GM11168 (cell line): Measurements from ENCODE around the gene MCEMP1.
"Not testable (repeated sequence)": the region's sequence is repeated elsewhere in the genome, so short reads cannot be mapped to it uniquely, and the experiment has no call there.

ENCODE experiments used
- in situ Hi-C: fragments of 300-500 bp; cut with MboI; formaldehyde crosslinking; loops from one replicate; pipeline ENCODE4 v1.12.0; 2022; ENCODE audit warnings: low sequenced_read_pairs; ENCODE audit not compliant: unreplicated experiment

Gene MCEMP1

DNA sequence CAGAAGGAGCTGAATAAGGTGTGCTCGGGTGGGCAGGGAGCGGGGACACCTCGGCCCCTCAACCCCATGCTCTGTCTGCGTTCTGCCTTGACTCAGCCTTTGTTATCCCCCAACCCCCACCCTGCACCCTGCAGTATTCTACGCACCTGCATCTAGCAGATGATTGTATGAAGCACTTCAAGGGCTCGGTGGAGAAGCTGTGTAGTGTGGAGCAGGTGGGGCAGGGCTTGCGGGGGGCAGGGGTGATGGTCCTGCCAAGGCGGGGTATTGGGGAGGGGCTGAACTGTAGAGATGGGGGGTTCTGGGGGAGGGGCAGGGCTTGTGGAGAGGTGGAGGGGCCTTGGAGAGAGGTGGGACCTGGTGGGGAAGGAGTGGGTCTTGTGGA lies 33.9 kb upstream of the MCEMP1 start:
- in situ Hi-C loops: no loop called here

DNA sequence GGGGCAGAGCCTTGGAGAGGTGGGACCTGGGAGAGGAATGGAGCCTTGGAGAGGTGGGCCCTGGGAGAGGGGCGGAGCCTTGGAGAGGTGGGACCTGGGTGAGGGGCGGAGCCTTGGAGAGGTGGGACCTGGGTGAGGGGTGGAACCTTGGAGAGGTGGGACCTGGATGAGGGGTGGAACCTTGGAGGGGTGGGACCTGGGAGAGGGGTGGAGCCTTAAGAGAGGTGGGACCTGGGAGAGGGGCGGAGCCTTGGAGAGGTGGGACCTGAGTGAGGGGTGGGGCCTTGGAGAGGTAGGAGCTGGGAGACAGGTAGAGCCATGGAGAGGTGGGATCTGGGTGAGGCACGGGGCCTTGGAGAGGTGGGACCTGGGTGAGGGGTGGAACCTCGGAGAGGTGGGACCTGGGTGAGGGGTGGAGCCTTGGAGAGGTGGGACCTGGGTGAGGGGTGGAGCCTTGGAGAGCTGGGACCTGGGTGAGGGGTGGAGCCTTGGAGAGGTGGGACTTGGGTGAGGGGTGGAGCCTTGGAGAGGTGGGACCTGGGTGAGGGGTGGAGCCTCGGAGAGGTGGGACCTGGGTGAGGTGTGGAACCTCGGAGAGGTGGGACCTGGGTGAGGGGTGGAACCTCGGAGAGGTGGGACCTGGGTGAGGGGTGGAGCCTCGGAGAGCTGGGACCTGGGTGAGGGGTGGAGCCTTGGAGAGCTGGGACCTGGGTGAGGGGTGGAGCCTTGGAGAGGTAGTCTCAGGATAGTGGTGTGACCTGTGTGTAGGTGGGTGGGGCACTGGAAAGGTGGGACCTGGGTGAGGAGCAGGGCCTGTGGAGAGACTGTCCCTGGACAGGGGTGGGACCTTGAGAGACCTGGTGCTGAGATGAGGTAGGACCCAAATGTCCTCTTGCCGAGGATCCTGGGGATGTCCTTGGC lies 33.0 kb upstream of the MCEMP1 start:
- in situ Hi-C loops: not testable (repeated sequence)

DNA sequence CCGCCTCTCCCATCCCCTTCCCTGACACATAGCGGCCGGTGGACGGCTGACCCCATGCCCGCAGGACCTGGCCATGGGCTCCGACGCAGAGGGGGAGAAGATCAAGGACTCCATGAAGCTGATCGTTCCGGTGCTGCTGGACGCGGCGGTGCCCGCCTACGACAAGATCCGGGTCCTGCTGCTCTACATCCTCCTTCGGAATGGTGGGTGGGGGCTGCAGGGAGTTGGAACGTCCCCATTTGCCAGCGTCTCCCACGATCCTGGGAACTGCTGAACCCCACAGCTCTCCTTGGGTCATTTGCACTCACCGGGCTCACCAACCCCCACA lies 32.4 kb upstream of the MCEMP1 start:
- in situ Hi-C loops: no loop called here

DNA sequence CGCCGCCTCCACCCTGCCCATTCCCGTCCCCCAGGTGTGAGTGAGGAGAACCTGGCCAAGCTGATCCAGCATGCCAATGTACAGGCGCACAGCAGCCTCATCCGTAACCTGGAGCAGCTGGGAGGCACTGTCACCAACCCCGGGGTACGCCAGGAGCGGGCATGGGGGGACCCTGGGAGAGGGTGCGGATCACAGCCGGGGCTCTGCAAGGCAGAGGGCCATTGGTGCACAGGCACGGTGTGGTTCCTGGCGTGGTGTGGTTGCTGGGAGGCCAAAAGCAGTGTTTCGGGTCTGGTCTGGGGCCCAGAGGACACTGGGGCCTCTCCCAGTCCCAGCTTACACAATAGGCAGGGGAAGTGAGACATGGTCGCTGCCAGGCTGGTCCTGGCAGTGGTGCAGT lies 31.7 kb upstream of the MCEMP1 start:
- in situ Hi-C loops: no loop called here

DNA sequence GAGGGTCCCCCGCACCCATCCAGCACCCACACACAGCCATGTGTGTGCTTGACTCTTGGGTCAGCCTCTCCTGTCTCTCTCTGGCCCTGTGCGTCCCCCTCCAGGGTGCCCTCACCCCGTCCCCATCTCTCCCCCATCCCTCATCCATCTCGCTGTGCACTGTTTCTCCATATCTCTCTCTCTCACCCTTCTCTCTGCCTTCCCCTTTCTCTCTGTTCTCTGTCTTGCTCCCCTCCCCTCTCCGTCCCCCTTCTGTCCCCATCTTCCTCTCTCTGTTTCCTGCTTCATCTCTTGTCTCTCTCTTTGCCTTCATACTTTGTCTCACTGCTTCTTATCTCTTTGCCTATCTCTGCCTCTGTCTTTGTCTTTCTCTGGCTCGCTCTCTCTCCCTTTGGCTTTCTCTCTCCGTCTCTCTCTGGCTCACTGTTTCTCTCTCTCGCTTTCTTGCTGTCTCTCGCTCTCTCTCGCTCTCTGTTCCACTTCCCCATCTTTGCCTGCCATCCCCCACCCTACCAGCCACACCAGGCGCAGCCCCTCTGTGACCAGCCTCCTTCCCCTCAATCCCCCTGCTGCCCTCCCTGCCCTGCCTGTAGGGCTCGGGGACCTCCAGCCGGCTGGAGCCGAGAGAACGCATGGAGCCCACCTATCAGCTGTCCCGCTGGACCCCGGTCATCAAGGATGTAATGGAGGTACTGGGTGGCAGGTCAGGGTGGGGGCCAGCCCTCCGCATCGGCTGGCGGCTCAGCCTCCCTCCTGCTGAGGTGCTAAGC lies 31.0 kb upstream of the MCEMP1 start:
- in situ Hi-C loops: no loop called here

DNA sequence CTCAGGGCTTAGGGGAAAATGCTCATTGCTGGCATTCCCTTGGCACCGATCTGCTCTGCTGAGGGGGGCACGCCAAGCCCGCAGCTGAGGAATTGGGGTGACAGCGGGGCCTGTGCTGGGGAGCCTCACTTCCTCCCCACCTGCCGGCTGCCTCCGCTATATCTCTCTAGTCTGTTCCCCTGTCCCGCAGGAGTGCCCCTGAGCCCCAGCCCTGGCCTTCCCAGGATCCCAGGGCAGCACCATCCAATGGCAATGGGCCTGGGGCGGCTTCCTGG lies 30.5 kb upstream of the MCEMP1 start:
- in situ Hi-C loops: no loop called here

DNA sequence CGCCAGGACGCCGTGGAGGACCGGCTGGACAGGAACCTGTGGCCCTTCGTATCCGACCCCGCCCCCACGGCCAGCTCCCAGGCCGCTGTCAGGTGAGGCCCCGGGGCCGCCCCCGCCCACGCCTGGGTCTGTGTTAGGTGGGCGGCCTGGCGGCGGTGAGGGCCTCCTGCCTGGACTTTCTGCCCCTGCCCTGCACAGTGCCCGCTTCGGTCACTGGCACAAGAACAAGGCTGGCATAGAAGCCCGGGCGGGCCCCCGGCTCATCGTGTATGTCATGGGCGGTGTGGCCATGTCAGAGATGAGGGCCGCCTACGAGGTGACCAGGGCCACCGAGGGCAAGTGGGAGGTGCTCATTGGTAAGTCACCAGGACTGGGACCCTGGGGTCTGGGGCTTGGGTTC lies 29.7 kb upstream of the MCEMP1 start:
- in situ Hi-C loops: no loop called here

DNA sequence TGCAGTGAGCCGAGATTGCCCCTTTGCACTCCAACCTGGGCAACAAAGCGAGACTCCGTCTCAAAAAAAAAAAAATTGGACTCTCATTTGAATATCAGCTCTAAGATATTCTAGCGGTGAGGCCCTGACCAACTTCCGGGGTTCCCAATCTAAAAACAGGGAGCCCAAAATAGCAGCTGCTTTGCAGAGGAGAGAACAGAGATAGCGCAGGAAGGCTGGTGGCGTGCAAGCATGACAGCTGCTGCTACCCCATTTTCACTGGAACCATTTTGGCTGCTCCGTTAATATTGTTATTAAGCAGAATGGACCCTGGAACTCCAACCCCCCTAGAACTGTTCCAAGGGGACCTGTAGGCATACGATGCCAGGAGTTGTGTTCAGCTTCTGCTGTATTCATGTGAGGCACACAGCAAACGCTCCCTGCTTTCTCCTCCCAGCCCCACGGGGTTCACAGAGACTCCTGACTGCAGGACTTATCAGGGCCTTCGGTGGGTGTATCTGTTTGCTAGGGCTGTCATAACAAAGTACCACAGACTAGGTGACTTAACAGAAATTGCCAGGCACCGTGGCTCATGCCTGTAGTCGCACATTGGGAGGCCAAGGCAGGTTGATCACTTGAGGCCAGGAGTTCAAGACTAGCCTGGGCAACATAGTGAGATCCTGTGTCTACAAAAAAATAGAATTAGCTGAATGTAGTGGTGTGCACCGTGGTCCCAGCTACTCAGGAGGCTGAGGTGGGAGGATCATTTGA lies 28.4 kb upstream of the MCEMP1 start:
- in situ Hi-C loops: no loop called here

DNA sequence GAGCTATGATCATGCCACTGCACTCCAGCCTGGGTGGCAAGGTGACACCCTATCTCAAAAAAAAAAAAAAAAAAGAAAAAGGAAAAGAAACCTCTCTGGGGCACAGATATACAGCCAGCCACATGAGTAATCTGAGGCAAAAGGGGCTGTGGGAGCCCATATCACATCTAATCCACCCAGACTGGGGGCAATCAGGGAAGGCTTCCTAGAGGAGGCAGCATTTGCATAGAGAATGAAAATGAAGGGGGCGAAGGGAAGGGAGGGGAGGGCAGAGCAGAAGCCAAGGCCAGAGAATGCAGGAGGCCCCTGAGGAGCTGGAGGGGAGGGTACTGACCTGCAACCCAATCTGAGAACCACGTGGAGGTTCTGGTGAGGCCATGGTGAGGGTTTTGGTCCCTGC lies 26.7 kb upstream of the MCEMP1 start:
- in situ Hi-C loops: no loop called here

DNA sequence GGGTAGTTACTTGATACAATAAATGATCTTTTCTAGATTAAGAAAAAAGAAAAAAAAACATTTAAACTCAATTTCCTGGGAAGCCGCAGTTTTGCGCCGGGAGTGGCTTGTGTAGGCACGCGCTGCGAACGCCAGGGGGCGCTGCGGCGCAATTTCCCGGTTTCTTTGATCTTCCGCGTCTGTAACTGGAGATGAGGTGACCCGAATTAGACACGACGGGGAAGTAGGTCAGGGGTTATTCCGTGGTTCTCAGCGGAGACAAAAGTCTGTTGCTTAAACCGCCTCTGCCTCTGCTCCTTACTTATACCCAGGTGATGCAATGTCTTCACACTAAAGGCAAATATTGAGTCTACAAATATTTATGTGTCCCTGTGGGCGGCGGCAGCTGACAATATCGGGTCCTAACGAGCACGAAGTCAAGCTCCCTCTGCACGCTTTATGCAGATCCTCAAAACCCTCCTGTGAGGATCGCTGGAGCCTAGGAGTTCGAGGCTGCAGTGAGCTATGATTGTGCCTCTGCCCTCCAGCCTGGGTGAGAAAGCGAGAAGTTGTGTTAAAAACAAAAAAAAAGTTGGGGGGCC lies 24.7 kb upstream of the MCEMP1 start:
- in situ Hi-C loops: no loop called here

DNA sequence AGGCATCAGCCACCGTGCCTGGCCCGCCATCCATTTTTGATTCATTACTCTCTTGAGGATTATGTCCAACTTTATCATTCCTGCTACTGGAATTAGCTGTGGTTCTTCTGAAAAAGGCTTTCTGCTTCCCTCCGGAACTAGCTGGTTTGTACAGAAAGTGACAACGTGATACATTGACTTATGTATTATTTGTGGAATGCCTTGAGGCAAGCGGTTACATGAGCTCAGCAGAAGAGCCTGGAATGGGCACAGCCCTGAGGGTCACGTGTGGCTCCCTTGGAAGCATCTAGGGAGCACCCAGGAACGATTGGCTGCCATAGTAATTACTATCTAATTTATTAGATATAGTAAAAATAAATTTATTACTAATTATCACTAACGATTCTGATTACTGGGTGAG lies 22.5 kb upstream of the MCEMP1 start:
- in situ Hi-C loops: no loop called here

DNA sequence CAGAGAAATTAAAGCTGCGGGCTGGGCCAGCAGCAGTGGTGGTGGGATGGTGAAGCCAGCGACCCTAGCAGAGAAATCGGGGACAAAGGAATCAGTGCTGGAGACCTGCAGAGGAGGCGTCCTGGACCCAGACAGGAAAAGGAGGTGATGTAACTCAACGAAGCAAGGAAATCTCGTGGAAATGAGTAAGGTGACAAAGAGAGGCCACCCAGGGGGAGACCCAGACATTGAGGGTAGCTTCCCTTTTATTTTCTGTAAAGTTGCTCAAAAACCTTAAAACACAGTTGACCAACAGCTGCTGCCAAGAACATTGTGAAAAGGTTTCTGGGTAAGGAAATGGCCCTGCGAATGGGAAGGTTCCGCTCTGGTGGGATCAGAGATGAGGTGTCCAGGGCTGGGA lies 21.3 kb upstream of the MCEMP1 start:
- in situ Hi-C loops: no loop called here

DNA sequence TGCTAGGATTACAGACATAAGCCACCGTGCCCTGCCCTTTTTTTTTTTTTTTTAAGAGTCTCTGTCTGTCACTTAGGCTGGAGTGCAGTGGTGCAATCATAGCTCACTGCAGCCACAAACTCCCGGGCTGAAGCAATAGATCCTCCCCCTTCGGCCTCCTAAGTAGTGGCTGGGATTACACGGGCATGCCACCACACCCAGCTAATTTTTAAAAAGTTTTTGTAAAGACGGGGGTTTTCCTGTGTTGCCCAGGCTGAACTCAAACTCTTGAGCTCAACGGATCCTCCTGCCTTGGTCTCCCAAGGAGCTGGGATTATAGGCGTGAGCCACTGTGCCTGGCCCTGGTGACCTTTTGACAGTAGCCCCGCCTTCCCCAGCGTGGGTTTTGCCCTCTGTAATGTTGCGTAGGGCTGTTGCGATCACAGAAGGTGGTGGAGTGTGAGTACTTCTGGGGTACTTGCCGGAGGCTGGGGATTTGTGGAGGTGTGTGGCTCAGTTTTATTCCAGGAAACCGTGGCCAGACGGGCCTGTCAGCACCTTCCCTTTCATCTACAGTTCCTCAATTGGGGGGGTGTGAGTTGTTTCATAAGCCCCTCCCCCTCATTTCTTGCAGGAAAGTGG lies 19.6 kb upstream of the MCEMP1 start:
- in situ Hi-C loops: no loop called here

DNA sequence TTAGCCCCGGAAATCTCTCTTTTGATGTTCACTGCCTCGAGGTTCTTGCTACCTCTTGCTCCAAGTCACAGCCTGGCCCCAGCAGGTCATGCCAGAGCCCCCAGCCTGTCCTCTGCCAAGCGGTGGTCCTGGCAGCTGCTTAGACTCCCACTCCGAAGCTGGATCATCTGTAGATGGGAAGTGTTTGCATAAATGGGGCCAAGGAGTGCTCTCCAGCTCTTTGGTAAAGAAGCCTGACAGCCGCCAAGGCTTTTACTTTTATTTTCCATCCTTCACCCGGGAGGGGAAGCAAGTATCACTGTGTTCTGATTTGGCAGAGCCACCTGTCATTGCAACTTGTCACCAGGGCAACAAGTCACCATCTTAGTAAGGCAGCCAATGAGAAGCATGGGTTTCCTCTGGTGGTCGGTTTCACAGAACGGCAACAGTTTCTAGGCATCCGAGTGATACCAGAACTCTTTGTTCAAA lies 18.6 kb upstream of the MCEMP1 start:
- in situ Hi-C loops: no loop called here

DNA sequence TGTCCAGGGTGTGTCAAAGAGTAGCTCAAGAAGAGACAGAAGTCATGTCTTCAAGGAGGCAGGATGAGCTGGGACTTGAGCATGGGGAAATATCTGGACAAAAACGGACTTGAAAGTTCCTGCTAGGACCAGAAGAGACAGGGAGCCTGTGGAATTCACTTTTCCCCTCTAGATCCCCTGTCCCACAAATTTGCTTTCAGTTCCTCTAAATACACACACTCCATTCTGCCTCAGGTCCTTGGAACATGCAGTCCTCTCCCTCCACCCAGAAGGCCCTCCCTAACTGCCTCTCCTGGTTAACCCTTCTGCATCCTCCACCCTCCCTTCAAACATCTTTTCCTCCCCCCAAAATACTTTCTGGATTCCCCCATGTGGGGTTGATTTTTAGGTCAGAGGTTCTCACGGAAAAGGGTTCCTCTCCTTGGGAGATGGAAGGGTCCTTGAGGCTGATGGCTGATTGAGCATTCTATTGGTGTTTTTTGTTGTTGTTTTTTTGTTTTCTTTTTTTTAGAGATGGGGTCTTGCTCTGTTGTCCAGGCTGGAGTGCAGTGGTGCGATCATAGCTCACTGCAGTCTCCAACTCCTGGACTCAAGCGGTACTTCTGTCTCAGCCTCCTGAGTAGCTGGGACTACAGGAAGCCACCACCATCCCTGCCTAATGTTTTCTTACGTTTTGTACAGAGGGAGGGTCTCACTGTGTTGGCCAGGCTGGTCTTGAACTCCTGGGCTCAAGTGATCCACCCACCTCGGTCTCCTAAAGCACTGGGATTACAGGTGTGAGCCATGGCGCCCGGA lies 14.9 kb upstream of the MCEMP1 start:
- in situ Hi-C loops: no loop called here

DNA sequence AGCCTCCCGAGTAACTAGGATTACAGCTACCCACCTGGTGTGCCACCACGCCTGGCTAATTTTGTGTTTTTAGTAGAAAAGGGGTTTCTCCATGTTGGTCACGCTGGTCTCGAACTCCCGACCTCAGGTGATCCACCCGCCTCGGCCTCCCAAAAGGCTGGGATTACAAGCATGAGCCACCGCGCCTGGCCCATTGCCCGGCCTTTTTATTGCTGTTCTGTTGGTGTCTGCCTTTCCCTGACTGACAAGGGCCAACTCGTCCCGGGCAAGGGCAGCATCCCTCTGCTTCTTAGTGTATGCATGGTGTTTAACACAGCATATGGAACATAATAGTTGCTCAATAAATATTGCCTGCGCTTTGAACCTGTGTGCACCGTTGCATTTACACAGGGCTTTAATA lies 14.2 kb upstream of the MCEMP1 start:
- in situ Hi-C loops: no loop called here

DNA sequence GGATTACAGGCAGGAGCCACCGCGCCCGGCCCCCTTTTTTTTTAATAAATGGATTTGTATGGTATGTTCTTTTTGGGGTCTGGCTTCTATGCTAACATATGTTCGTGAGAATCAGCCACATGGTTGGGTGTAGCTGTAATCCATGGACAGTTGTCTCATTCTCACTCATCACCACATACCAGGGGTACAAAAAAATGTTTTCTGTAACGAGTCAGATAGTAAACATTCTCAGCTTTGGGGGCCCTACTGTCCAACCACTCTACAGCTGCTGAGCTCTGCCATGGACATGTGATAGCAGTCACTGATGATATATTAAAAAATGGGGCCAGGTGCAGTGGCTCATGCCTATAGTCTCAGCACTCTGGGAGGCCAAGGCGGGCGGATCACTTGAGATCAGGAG lies 13.2 kb upstream of the MCEMP1 start:
- in situ Hi-C loops: no loop called here

DNA sequence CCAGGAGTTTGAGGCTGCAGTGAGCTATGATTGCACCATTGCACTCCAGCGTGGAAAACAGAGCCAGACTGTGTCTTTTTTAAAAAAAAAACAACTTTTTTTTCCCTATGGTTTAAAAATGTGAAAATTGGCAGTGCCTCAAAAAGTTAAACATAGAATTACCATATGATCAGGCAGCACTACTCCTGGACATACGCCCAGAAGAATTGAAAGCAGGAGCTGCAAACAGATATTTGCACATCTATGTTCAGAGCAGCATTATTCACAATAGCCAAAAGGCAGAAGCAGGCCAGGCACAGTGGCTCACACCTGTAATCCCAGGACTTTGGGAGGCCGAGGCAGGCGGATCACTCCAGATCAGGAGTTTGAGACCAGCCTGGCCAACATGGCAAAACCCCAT lies 11.8 kb upstream of the MCEMP1 start:
- in situ Hi-C loops: no loop called here

DNA sequence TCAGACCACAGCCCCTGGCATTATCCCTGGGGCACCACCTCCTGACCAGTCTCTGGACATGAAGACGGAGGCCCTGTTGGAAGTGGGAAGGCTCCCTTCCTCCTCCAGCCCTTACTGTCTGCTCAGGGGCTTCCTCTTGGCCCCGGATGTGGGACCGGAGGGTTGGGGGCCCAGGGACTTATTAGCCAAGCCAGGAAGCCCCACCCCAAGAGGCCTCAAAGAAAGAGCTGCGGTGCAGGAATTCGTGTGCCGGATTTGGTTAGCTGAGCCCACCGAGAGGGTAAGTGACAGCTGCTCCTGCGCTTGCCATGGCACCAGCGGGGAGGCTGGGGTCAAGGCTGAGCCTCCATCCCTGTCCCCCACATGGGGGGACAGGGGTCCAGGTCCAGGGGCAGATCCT lies 8.0 kb upstream of the MCEMP1 start, which contains the start of gene RETN:
Gene RETN, plus strand, starts transcription at position 208 of the 400 bp plus-strand sequence. CDS start 278 bp downstream, outside the sequence.
- in situ Hi-C loops: no loop called here
